ENCODE data around the gene SLC5A4. TPM values are rescaled to one million over a fixed set of nuclear protein-coding genes. Genes with fewer than 3 reads are reported as not detected.

The SLC5A4 gene
- polyA plus RNA-seq, 1 donor (not counting 4 experiments of a cell fraction or from before 2014, with no cell fraction given), result not detected

DNA sequence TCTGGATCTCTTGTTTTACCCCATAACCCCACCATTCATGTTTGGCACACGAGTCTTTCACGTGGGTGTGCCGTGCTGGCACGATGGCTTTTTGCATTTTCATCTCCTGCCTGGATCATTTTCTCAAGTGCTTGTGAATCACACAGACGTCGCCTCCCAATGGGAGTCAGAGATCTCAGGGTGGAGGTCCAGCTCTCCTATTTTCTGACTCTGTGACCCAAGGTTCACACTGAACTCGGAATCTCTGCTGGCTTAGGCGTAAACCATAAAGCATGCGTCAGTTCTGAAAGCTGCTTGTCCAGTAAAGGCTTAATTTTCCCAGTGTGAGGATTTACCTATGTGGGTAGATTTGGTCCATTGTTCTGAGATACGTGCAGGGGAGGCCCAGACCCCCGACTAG is 80.0 kb downstream of the SLC5A4 start:
- dilution Hi-C loops (cut with MboI; ENCODE audit: extremely low pct_ligation_motif_present, low sequenced_read_pairs), result no loop called here
- no peak for FAIRE-seq
- no peak overlapping the region for H3K9ac ChIP-seq (ENCODE audit: control insufficient read depth, extremely low read depth, insufficient read depth, low read length)
- no peaks in the 10 kb centered on the region for H4K20me1 ChIP-seq (ENCODE audit: control insufficient read depth, extremely low read depth, insufficient read depth, low read length)
- DNase-seq (ENCODE audit: low read depth, low spot score), result no peak
- H3K4me3 ChIP-seq (ENCODE audit: control insufficient read depth in 2 of 3, extremely low read depth in 1 of 3, insufficient read depth in 2 of 3, low read depth in 1 of 3, low read length in 3 of 3), result no peak overlapping the region
- no peaks in the 10 kb centered on the region for H3K36me3 ChIP-seq (ENCODE audit: control insufficient read depth in 2 of 2, extremely low read depth in 1 of 2, insufficient read depth in 2 of 2, low read length in 2 of 2)
- H3K79me2 ChIP-seq (ENCODE audit: control insufficient read depth, insufficient read depth, low read length), result no peaks in the 10 kb centered on the region
- H3K9me1 ChIP-seq (ENCODE audit: control insufficient read depth, extremely low read depth, insufficient read depth, low read length), result no peaks in the 10 kb centered on the region
- no peak overlapping the region for H2AFZ ChIP-seq (ENCODE audit: control insufficient read depth, low read length)
- H3K27ac ChIP-seq (ENCODE audit: control insufficient read depth, insufficient read depth, low read length), result no peak overlapping the region
- peaks cover 19% of the 10 kb centered on the region for H3K27me3 ChIP-seq (ENCODE audit: control insufficient read depth, extremely low read depth, insufficient read depth, low read length)
- no peaks in the 10 kb centered on the region for H3K9me3 ChIP-seq (ENCODE audit: control insufficient read depth, low read depth, low read length)
- no peak overlapping the region for H3K4me2 ChIP-seq (ENCODE audit: control insufficient read depth, extremely low read depth, insufficient read depth, low read depth, low read length)
- no peaks in the 10 kb centered on the region for H3K4me1 ChIP-seq (ENCODE audit: control insufficient read depth, extremely low read depth, insufficient read depth, low read length)
- no peak for TF ChIP-seq EZH2 (IDR thresholded peaks at IDR 0.05; ENCODE audit: low read length)
- TF ChIP-seq, protein P1, sequence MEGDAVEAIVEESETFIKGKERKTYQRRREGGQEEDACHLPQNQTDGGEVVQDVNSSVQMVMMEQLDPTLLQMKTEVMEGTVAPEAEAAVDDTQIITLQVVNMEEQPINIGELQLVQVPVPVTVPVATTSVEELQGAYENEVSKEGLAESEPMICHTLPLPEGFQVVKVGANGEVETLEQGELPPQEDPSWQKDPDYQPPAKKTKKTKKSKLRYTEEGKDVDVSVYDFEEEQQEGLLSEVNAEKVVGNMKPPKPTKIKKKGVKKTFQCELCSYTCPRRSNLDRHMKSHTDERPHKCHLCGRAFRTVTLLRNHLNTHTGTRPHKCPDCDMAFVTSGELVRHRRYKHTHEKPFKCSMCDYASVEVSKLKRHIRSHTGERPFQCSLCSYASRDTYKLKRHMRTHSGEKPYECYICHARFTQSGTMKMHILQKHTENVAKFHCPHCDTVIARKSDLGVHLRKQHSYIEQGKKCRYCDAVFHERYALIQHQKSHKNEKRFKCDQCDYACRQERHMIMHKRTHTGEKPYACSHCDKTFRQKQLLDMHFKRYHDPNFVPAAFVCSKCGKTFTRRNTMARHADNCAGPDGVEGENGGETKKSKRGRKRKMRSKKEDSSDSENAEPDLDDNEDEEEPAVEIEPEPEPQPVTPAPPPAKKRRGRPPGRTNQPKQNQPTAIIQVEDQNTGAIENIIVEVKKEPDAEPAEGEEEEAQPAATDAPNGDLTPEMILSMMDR (optimal IDR thresholded peaks at IDR 0.05 in 1 of 3, IDR thresholded peaks at IDR 0.05 in 1 of 3, conservative IDR thresholded peaks at IDR 0.05 in 1 of 3; ENCODE audit: extremely low read depth in 1 of 3, insufficient read depth in 2 of 3, low read length in 3 of 3), result no peak

Small RNAs within 50 kb of the gene (small RNA-seq; reads per million reads assigned to genes)
- 0 reads per million in 3 experiments for gene RF02171 (ENCODE audit: insufficient read length in 3 of 3, low read depth in 3 of 3, low replicate concordance in 1 of 3)

Other genes with a start within 250 kb of the SLC5A4 start
- gene SLC5A1, start 212.1 kb downstream of the SLC5A4 start, polyA plus RNA-seq, result 1.8 to 3.0 TPM (median 2.0 TPM) in 3 replicates
- gene C22orf42, start 96.0 kb downstream of the SLC5A4 start, polyA plus RNA-seq, result not detected in 3 replicates
- not detected in 3 replicates for gene RFPL2, start 50.3 kb downstream of the SLC5A4 start, polyA plus RNA-seq
- not detected in 3 replicates for gene RFPL3, start 102.5 kb upstream of the SLC5A4 start, polyA plus RNA-seq
- gene RTCB, start 156.9 kb upstream of the SLC5A4 start, polyA plus RNA-seq, result 117 to 143 TPM (median 122 TPM) in 3 replicates
- 0.57 to 1.9 TPM (median 1.3 TPM) in 3 replicates for gene BPIFC, start 209.1 kb upstream of the SLC5A4 start, polyA plus RNA-seq
- 88.7 to 106 TPM (median 101 TPM) in 3 replicates for gene FBXO7, start 219.5 kb upstream of the SLC5A4 start, polyA plus RNA-seq